ENCODE measurements around the gene LRRFIP1.
A peak's percentile ranks its signal among the peaks of the same experiment; 100 is the strongest.
"Not testable (repeated sequence)": the region's sequence is repeated elsewhere in the genome, so short reads cannot be mapped to it uniquely, and the experiment has no call there.

The LRRFIP1 gene

GRCh38 chr2:237627441-237628246 is at the start of gene LRRFIP1:
Gene LRRFIP1 (plus strand): TSS chr2:237627587. CDS start chr2:237627645, 58 bp downstream.
- DNase-seq (ENCODE audit: low spot score): no peak

GRCh38 chr2:237577956-237578870 is 49.2 kb upstream of the LRRFIP1 start:
- no peak for DNase-seq (ENCODE audit: low spot score)

GRCh38 chr2:237581326-237581725 is 46.1 kb upstream of the LRRFIP1 start:
- DNase-seq (ENCODE audit: low spot score): no peak

- DNase-seq (ENCODE audit: low spot score): peak; percentile 95
Measured at GRCh38 chr2:237581751-237582746, 45.3 kb upstream of the LRRFIP1 start.

GRCh38 chr2:237583385-237584295 is 43.7 kb upstream of the LRRFIP1 start:
- DNase-seq (ENCODE audit: low spot score): no peak

- no peak for DNase-seq (ENCODE audit: low spot score)
Measured at GRCh38 chr2:237585590-237586221, 41.7 kb upstream of the LRRFIP1 start.

- DNase-seq (ENCODE audit: low spot score): no peak
Measured at GRCh38 chr2:237588044-237588696, 39.2 kb upstream of the LRRFIP1 start.

- DNase-seq (ENCODE audit: low spot score): peak; percentile 40
Measured at GRCh38 chr2:237590272-237591140, 36.9 kb upstream of the LRRFIP1 start, which contains the start of gene RAB17. Gene RAB17 (minus strand): TSS chr2:237590734. CDS start chr2:237586154, 4,580 bp downstream.

GRCh38 chr2:237591141-237591881 is 36.1 kb upstream of the LRRFIP1 start:
- DNase-seq (ENCODE audit: low spot score): peak; percentile 83

GRCh38 chr2:237592425-237592980 is 34.9 kb upstream of the LRRFIP1 start:
- no peak for DNase-seq (ENCODE audit: low spot score)

GRCh38 chr2:237593036-237593435 is 34.4 kb upstream of the LRRFIP1 start:
- no peak for DNase-seq (ENCODE audit: low spot score)

GRCh38 chr2:237593596-237594320 is 33.6 kb upstream of the LRRFIP1 start:
- no peak for DNase-seq (ENCODE audit: low spot score)

GRCh38 chr2:237594514-237594871 is 32.9 kb upstream of the LRRFIP1 start:
- DNase-seq (ENCODE audit: low spot score): no peak

- not testable (repeated sequence) for DNase-seq (ENCODE audit: low spot score)
Measured at GRCh38 chr2:237595829-237596519, 31.4 kb upstream of the LRRFIP1 start.

GRCh38 chr2:237596520-237597195 is 30.7 kb upstream of the LRRFIP1 start:
- no peak for DNase-seq (ENCODE audit: low spot score)

Data from COLO829 (cell line).